DMS 273 (cell line): ENCODE measurements around the gene ADCY1.

Experiments used
- DNase-seq: peaks from one replicate; lab custom pipeline; 2025; ENCODE audit not compliant: unreplicated experiment; lab: John Stamatoyannopoulos, UW

The ADCY1 gene

GRCh38 chr7:45623157-45623556 lies 49.0 kb downstream of the ADCY1 start:
- DNase-seq = no peak

- DNase-seq = no peak
These were observed 49.7 kb downstream of the ADCY1 start for GRCh38 chr7:45623740-45624391.

- DNase-seq = no peak
These were observed 50.2 kb downstream of the ADCY1 start for GRCh38 chr7:45624392-45624760.

GRCh38 chr7:45625067-45625466 lies 50.9 kb downstream of the ADCY1 start:
- no peak for DNase-seq

- DNase-seq = no peak
These were observed 51.7 kb downstream of the ADCY1 start for GRCh38 chr7:45625714-45626440.

GRCh38 chr7:45626441-45627430 lies 52.6 kb downstream of the ADCY1 start:
- no peak for DNase-seq

GRCh38 chr7:45627691-45628456 lies 53.7 kb downstream of the ADCY1 start:
- no peak for DNase-seq

GRCh38 chr7:45631569-45631968 lies 57.4 kb downstream of the ADCY1 start:
- DNase-seq = no peak

- no peak for DNase-seq
These were observed 62.6 kb downstream of the ADCY1 start for GRCh38 chr7:45636733-45637132.

GRCh38 chr7:45638916-45639315 lies 64.7 kb downstream of the ADCY1 start:
- DNase-seq = no peak

- DNase-seq = no peak
These were observed 67.9 kb downstream of the ADCY1 start for GRCh38 chr7:45642044-45642443.

- DNase-seq = no peak
These were observed 69.5 kb downstream of the ADCY1 start for GRCh38 chr7:45643630-45644029.

GRCh38 chr7:45644237-45644636 lies 70.1 kb downstream of the ADCY1 start:
- no peak for DNase-seq

- no peak for DNase-seq
These were observed 71.2 kb downstream of the ADCY1 start for GRCh38 chr7:45645141-45645969.

GRCh38 chr7:45646207-45646821 lies 72.1 kb downstream of the ADCY1 start:
- no peak for DNase-seq

- no peak for DNase-seq
These were observed 73.0 kb downstream of the ADCY1 start for GRCh38 chr7:45646996-45647825.

- no peak for DNase-seq
These were observed 74.0 kb downstream of the ADCY1 start for GRCh38 chr7:45647967-45648670.

- DNase-seq = no peak
These were observed 74.5 kb downstream of the ADCY1 start for GRCh38 chr7:45648671-45648995.
